ENCODE measurements around the gene JUND.
A peak's percentile ranks its signal among the peaks of the same experiment; 100 is the strongest.

JUND gene

GRCh38 chr19:18317961-18318800 is 36.8 kb upstream of the JUND start:
- Mint-ChIP-seq H3K4me1 (peaks cover 19% of the 10 kb centered on the region), H3K36me3 (ENCODE audit: low read depth) (peaks cover 12% of the 10 kb centered on the region), H3K4me3 (peak overlapping the region in 2 of 3 experiments; percentile 27 to 37), H3K9me3 (no peaks in the 10 kb centered on the region), H3K27ac (peak overlapping the region in 2 of 3 experiments; percentile 21 to 27), H3K27me3 (ENCODE audit: low read depth) (no peaks in the 10 kb centered on the region)
- TF ChIP-seq CTCF (IDR thresholded peaks at IDR 0.05; ENCODE audit: unreplicated experiment in 3 of 3), result no peak

- no peak for TF ChIP-seq CTCF (IDR thresholded peaks at IDR 0.05; ENCODE audit: unreplicated experiment in 3 of 3)
- Mint-ChIP-seq H3K4me1 (no peaks in the 10 kb centered on the region), H3K4me3 (no peak overlapping the region), H3K27ac (no peak overlapping the region), H3K9me3 (no peaks in the 10 kb centered on the region), H3K27me3 (ENCODE audit: low read depth) (no peaks in the 10 kb centered on the region), H3K36me3 (ENCODE audit: low read depth) (peaks cover 12% of the 10 kb centered on the region)
Measured at GRCh38 chr19:18313398-18313797, 32.0 kb upstream of the JUND start.

- Mint-ChIP-seq H3K36me3 (ENCODE audit: low read depth) (peaks cover 17% of the 10 kb centered on the region), H3K9me3 (no peaks in the 10 kb centered on the region), H3K4me1 (peaks cover 2% of the 10 kb centered on the region), H3K4me3 (no peak overlapping the region), H3K27ac (no peak overlapping the region), H3K27me3 (ENCODE audit: low read depth) (no peaks in the 10 kb centered on the region)
- no peak for TF ChIP-seq CTCF (IDR thresholded peaks at IDR 0.05; ENCODE audit: unreplicated experiment in 3 of 3)
Measured at GRCh38 chr19:18312092-18312534, 30.7 kb upstream of the JUND start.

GRCh38 chr19:18311502-18312091 is 30.2 kb upstream of the JUND start:
- H3K27me3 Mint-ChIP-seq (ENCODE audit: low read depth), result no peaks in the 10 kb centered on the region
- peaks cover 22% of the 10 kb centered on the region for H3K36me3 Mint-ChIP-seq (ENCODE audit: low read depth)
- H3K4me1 Mint-ChIP-seq, result peaks cover 7% of the 10 kb centered on the region
- TF ChIP-seq CTCF (IDR thresholded peaks at IDR 0.05; ENCODE audit: unreplicated experiment in 3 of 3), result no peak
- no peak overlapping the region for H3K27ac Mint-ChIP-seq
- no peaks in the 10 kb centered on the region for H3K9me3 Mint-ChIP-seq
- no peak overlapping the region for H3K4me3 Mint-ChIP-seq

GRCh38 chr19:18310966-18311365 is 29.5 kb upstream of the JUND start:
- Mint-ChIP-seq H3K4me1 (peaks cover 8% of the 10 kb centered on the region), H3K9me3 (no peaks in the 10 kb centered on the region), H3K4me3 (no peak overlapping the region), H3K27ac (no peak overlapping the region), H3K27me3 (ENCODE audit: low read depth) (no peaks in the 10 kb centered on the region), H3K36me3 (ENCODE audit: low read depth) (peaks cover 23% of the 10 kb centered on the region)
- no peak for TF ChIP-seq CTCF (IDR thresholded peaks at IDR 0.05; ENCODE audit: unreplicated experiment in 3 of 3)

Data from nephron (organoid).